ENCODE results near the gene RBM19.

DNA sequence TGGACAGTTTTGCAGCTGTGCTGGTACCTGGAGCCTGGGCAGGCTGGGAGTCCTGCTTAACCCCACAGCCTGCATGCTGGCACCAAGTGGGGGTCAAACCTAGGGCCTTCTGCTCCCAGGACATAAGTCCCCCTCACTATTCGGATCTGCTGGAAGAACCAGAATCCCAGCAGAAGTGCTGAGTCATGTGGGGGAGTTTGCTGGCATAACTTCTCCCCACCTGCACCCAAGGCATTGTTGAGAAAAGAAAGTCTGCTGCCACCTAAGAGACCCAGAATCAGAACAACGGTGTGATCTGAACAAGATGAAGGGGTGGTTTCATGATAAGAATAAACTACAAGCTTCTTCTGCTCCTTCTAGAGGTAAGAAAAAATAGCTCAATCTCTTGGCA is 102.7 kb downstream of the RBM19 start:
- TF ChIP-seq, protein P1, sequence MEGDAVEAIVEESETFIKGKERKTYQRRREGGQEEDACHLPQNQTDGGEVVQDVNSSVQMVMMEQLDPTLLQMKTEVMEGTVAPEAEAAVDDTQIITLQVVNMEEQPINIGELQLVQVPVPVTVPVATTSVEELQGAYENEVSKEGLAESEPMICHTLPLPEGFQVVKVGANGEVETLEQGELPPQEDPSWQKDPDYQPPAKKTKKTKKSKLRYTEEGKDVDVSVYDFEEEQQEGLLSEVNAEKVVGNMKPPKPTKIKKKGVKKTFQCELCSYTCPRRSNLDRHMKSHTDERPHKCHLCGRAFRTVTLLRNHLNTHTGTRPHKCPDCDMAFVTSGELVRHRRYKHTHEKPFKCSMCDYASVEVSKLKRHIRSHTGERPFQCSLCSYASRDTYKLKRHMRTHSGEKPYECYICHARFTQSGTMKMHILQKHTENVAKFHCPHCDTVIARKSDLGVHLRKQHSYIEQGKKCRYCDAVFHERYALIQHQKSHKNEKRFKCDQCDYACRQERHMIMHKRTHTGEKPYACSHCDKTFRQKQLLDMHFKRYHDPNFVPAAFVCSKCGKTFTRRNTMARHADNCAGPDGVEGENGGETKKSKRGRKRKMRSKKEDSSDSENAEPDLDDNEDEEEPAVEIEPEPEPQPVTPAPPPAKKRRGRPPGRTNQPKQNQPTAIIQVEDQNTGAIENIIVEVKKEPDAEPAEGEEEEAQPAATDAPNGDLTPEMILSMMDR (conservative IDR thresholded peaks at IDR 0.05 in 1 of 2, IDR thresholded peaks at IDR 0.05 in 1 of 2; ENCODE audit: extremely low read depth in 1 of 2, insufficient read depth in 1 of 2, low read depth in 1 of 2, low read length in 2 of 2) = no peak
- TF ChIP-seq EZH2 (IDR thresholded peaks at IDR 0.05; ENCODE audit: borderline replicate concordance, low read length) = no peak
